Endothelial cell of hepatic sinusoid (primary cell): ENCODE data around the gene ARID1B.

ENCODE experiments used
- in situ Hi-C: cut with HindIII; loops from 2 replicates; pipeline ENCODE4 v1.10.0; 2017; ENCODE audit warnings: low sequenced_read_pairs

Gene ARID1B

GRCh38 chr6:156848533-156848932 is 71.4 kb downstream of the ARID1B start:
- in situ Hi-C loops: no loop called here

GRCh38 chr6:156849806-156850205 is 72.6 kb downstream of the ARID1B start:
- in situ Hi-C loops: no loop called here

- in situ Hi-C loops: no loop called here
Measured at GRCh38 chr6:156850353-156850752, 73.2 kb downstream of the ARID1B start.

GRCh38 chr6:156851454-156851921 is 74.3 kb downstream of the ARID1B start:
- in situ Hi-C loops: no loop called here

- in situ Hi-C loops: no loop called here
Measured at GRCh38 chr6:156852147-156852857, 75.1 kb downstream of the ARID1B start.

- in situ Hi-C loops: no loop called here
Measured at GRCh38 chr6:156852858-156853216, 75.7 kb downstream of the ARID1B start.

GRCh38 chr6:156853733-156854132 is 76.6 kb downstream of the ARID1B start:
- in situ Hi-C loops: no loop called here

GRCh38 chr6:156854466-156855161 is 77.4 kb downstream of the ARID1B start:
- in situ Hi-C loops: loop anchor here (5.0 kb wide), 1 partner anchor 47 kb away; no protein-coding TSS in a partner anchor

- in situ Hi-C loops: loop anchor here (5.0 kb wide), 1 partner anchor 50 kb away; no protein-coding TSS in a partner anchor
Measured at GRCh38 chr6:156857573-156857972, 80.4 kb downstream of the ARID1B start.

- in situ Hi-C loops: loop anchor here (5.0 kb wide), 1 partner anchor 52 kb away; no protein-coding TSS in a partner anchor
Measured at GRCh38 chr6:156859686-156860085, 82.5 kb downstream of the ARID1B start.

GRCh38 chr6:156862711-156863110 is 85.5 kb downstream of the ARID1B start:
- in situ Hi-C loops: no loop called here

- in situ Hi-C loops: no loop called here
Measured at GRCh38 chr6:156863504-156863903, 86.3 kb downstream of the ARID1B start.

- in situ Hi-C loops: no loop called here
Measured at GRCh38 chr6:156864557-156864956, 87.4 kb downstream of the ARID1B start.

GRCh38 chr6:156865019-156865629 is 87.9 kb downstream of the ARID1B start:
- in situ Hi-C loops: no loop called here

- in situ Hi-C loops: no loop called here
Measured at GRCh38 chr6:156866220-156867015, 89.2 kb downstream of the ARID1B start.

- in situ Hi-C loops: no loop called here
Measured at GRCh38 chr6:156867121-156867520, 89.9 kb downstream of the ARID1B start.

GRCh38 chr6:156868385-156868784 is 91.2 kb downstream of the ARID1B start:
- in situ Hi-C loops: no loop called here

GRCh38 chr6:156869980-156870398 is 92.8 kb downstream of the ARID1B start:
- in situ Hi-C loops: no loop called here

- in situ Hi-C loops: no loop called here
Measured at GRCh38 chr6:156870924-156871539, 93.9 kb downstream of the ARID1B start.

GRCh38 chr6:156872903-156873302 is 95.7 kb downstream of the ARID1B start:
- in situ Hi-C loops: no loop called here
